Endothelial cell of umbilical vein (primary cell): ENCODE results near the gene TUBB4B.

Source experiments
- EZH2 ChIP-seq: IDR thresholded peaks from 2 replicates; pipeline ENCODE4 v1.6.1; 2012; ENCODE audit warnings: borderline replicate concordance, low read depth, mild to moderate bottlenecking, moderate library complexity, low read length, inconsistent platforms; ENCODE audit not compliant: severe bottlenecking
- POLR2A ChIP-seq: IDR thresholded peaks from 2 replicates; pipeline ENCODE4 v1.6.1; 2012; ENCODE audit warnings: low read depth, mild to moderate bottlenecking, control low read depth, low read length
- POLR2AphosphoS5 ChIP-seq: IDR thresholded peaks from 2 replicates; pipeline ENCODE4 v1.6.1; 2012; ENCODE audit warnings: low read depth, mild to moderate bottlenecking, control low read depth, low read length, moderate library complexity; ENCODE audit not compliant: insufficient read depth
- TF ChIP-seq, protein P1 (sequence below), 2 donors: IDR thresholded peaks; 1 replicate in 1 of 2; 2 replicates in 1 of 2; pipeline ENCODE4 v1.5.1; 2011; ENCODE audit warnings: low read length in 2 of 2, mild to moderate bottlenecking in 2 of 2, moderate library complexity in 2 of 2, control low read depth in 1 of 2, inconsistent platforms in 1 of 2, low read depth in 1 of 2; ENCODE audit not compliant: insufficient read depth in 1 of 2; ENCODE audit errors: extremely low read depth in 1 of 2

GRCh38 chr9:137270929-137271695, 30.0 kb downstream of the TUBB4B start:
- no peak for TF ChIP-seq POLR2AphosphoS5
- TF ChIP-seq EZH2 = no peak
- TF ChIP-seq POLR2A = no peak
- TF ChIP-seq, protein P1, sequence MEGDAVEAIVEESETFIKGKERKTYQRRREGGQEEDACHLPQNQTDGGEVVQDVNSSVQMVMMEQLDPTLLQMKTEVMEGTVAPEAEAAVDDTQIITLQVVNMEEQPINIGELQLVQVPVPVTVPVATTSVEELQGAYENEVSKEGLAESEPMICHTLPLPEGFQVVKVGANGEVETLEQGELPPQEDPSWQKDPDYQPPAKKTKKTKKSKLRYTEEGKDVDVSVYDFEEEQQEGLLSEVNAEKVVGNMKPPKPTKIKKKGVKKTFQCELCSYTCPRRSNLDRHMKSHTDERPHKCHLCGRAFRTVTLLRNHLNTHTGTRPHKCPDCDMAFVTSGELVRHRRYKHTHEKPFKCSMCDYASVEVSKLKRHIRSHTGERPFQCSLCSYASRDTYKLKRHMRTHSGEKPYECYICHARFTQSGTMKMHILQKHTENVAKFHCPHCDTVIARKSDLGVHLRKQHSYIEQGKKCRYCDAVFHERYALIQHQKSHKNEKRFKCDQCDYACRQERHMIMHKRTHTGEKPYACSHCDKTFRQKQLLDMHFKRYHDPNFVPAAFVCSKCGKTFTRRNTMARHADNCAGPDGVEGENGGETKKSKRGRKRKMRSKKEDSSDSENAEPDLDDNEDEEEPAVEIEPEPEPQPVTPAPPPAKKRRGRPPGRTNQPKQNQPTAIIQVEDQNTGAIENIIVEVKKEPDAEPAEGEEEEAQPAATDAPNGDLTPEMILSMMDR (IDR thresholded peaks at IDR 0.05; ENCODE audit: extremely low read depth in 1 of 2, insufficient read depth in 1 of 2, low read depth in 1 of 2, low read length in 2 of 2) = no peak
